GM21423 (cell line): ENCODE results near the gene TMC8.
"Not testable (repeated sequence)": the region's sequence is repeated elsewhere in the genome, so short reads cannot be mapped to it uniquely, and the experiment has no call there.

Experiments used
- ATAC-seq: cut with Tn5 transposase; IDR thresholded peaks from one replicate; pipeline ENCODE4 v1.9.1; 2021; ENCODE audit warnings: mild to moderate bottlenecking, moderate library complexity; ENCODE audit not compliant: unreplicated experiment

Gene TMC8

DNA sequence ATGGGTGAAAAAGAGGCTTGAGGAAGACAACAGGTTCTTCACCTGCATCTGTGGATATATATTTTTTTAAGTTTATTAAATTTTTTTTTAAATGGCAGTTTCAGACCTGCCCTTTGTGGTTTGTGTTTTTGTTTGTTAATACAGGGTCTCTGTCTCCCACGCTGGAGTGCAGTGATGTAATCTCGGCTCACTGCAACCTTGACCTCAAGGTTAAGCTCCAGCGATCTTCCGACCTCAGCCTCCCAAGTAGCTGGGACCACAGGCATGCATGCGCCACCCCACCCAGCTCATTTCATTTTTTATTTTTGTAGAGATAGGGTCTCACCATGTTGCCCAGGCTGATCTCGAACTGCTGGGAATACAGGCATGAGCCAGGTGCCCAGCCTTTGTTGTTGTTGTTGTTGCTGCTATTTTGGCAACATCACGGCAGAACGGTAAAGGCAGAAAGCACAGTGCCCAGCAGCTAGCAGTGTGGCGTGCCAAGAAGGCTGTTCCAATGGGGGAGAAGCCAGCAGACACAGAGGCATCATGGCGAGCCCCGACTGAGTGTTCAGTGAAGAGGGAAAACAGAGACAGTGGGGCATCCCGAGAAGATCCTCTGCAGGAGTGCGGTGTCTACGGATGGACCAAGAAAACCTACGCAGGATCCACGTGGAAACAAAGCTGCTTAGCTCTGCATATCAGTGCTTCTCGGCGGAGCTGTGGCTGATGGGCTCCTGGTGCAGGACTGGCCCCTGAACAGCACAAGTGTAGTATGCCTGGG, 21.7 kb upstream of the TMC8 start:
- ATAC-seq: no peak

DNA sequence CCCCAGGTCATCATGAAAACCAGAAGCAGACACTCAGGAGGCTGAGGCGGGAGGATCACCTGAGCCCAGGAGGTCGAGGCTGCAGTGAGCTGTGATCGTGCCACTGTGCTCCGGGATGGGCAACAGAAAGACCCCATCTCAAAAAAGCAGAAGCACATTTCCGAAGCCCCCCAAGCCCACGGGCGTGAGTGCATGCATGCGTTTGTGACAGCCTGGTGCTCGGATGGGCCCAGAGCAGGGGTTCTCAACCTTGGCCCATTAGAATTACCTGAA, 21.1 kb upstream of the TMC8 start:
- ATAC-seq: no peak

DNA sequence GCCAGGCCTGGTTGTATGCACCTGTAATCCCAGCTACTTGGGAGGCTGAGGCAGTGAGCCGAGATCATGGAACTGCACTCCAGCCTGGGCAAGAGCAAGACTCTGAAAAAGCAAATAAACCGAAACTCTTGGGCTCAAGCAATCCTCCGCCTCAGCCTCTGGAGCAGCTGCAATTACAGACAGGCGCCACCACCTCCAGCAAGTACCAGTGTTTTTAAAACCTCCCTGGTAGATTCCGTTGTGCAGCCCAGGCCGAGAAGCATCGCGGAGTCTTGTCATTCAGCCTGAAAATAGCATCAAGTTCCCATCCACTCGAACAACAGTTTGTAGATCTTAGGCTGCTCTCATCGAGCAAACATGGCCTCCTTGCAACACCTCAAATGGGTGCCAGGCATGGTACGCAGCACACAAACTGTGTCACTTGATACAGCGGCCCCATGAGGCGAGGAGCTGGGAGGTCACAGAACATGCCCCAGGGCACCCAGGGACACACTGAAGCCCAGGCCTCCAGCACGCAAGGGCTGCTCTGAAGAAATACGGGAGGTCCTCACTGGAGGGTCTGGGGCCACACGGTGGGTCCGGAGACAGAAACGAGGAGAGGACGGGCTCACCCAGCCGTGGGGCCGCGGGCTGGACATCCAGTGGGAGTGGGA, 20.1 kb upstream of the TMC8 start:
- ATAC-seq: no peak

DNA sequence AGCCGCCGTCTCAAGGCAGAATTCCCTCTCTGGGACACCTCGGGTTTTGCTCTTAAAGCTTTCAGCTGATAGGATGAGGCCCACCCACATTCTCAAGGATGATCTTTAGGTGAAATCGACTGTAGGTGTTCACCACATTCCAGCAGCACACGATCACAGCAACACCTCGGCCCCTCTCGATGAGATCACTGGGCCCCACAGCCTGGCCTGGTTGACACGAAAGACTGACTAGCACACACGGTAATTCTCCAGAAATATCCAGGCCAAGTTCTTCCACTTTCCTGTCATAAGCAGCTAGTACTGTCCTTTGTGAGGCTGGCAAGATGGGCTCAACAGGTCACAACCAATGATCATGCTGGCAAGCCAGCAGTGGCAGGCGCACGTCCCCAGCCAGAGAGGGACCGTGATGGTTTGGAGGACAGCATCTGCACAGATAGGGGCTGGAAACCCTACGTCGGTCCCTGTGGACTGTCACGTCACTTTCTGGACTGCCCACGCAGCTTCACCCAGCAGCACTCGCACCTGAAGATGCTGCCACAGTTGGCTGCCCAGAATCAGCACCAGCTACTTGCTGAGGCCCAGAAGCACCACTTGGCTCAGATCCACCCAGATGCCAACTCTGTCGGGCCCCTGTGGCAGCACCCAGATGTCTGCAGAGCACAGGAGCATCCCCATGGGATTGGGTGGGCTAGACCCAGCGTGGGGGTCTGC, 19.4 kb upstream of the TMC8 start:
- ATAC-seq: no peak

DNA sequence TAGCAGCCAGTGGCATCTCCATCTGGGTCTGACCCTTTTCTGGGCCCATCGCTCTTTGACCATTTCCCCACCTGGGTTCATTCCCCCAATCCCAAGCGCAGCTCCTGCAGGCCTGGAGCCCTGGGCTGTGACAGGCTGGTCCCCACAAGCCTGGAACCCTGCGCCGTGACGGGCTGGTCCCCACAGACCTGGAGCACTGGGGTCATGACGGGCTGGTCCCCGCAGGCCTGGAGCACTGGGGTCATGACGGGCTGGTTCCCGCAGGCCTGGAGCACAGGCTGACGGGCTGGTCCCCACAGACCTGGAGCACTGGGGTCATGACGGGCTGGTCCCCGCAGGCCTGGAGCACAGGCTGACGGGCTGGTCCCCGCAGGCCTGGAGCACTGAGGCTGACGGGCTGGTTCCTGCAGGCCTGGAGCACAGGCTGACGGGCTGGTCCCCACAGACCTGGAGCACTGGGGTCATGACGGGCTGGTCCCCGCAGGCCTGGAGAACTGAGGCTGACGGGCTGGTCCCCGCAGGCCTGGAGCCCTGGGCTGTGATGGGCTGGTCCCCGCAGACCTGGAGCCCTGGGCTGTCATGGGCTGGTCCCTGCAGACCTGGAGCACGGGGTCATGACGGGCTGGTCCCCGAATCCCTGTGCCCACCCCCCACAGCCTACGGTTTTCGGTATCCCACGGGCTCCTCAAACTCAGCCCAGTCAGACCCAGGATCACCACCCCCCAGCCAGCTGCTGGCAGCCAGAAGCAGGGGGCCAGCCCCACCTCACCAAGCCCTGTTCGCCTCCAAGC, 18.6 kb upstream of the TMC8 start:
- no peak for ATAC-seq

GRCh38 chr17:78112518-78113471, 17.8 kb upstream of the TMC8 start:
- ATAC-seq: no peak

GRCh38 chr17:78113804-78114785, 16.5 kb upstream of the TMC8 start:
- no peak for ATAC-seq

DNA sequence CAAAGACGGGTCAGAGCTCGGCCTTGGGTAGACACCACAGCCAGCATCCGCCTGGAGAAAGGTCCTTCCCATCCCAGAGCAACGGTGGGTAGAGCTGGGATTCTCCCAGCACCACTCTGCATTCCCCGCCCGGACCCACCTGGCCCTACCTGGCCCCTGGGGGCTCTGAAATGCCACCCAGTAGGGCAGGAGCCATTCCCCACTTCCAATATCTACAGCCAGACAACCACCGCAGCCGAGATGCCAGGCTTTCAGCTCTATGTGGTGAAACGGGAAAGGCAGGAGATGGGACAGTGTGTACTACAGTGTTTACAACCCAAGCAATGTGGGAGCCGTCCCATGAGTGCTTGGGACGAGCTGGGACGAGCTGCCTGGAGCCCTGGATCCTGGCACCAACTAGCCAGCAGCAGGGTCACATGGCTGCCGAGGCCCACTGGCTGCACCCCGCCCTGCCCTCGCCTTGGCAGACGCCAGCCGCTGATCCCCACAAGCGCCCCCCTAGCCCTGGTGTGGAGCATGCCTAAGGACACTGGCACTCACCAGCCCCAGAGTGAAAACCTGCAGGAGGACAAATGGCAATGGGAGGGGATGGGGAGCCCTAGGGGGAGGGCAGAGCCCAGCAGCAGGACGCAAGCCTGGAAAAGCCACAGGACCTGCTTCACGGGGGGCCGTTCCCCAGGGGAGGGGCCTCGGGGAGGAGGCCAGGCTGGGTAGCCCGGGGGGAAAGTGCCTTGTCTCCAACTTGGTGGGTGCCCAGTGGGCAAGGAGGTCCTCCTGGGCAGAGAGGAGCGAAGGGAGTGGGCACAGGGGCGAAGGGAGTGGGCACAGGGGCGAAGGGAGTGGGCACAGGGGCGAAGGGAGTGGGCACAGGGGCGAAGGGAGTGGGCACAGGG, 15.5 kb upstream of the TMC8 start:
- ATAC-seq: no peak

DNA sequence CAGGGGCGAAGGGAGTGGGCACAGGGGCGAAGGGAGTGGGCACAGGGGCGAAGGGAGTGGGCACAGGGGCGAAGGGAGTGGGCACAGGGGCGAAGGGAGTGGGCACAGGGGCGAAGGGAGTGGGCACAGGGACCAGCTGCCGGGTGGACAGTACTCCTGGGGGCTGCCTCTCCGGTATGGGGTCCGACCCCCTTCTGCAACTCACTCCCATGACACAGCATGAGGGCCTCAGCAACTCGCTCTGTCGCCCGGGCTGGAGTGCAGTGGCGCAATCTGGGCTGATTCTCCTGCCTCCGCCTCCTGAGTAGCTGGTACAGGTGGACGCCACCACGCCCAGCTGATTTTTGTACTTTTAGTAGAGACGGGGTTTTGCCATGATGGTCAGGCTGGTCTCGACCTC, 14.8 kb upstream of the TMC8 start:
- ATAC-seq: not testable (repeated sequence)

GRCh38 chr17:78116411-78116810, 14.2 kb upstream of the TMC8 start:
- ATAC-seq: no peak

GRCh38 chr17:78117027-78117981, 13.3 kb upstream of the TMC8 start:
- no peak for ATAC-seq

GRCh38 chr17:78118801-78119241, 11.8 kb upstream of the TMC8 start:
- no peak for ATAC-seq

DNA sequence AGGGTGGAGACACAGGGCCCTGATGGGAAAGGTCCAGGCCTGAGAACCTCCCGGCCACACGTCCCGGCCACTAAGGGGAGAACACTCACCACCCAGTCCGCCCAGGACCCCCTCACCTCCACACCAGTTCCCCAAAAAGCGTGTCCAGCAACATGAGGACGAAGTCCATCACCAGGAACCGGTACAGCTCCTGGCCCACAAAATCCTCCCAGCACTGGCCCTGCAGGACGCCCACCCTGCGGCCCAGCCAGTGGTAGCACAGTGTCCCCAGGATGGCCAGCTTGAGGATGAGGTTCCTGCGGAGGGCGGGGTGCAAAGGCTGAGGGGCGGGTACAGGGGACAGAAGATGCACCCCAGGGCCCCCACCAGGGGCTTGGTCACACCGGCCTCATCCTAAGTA, 10.0 kb upstream of the TMC8 start:
- ATAC-seq: no peak

DNA sequence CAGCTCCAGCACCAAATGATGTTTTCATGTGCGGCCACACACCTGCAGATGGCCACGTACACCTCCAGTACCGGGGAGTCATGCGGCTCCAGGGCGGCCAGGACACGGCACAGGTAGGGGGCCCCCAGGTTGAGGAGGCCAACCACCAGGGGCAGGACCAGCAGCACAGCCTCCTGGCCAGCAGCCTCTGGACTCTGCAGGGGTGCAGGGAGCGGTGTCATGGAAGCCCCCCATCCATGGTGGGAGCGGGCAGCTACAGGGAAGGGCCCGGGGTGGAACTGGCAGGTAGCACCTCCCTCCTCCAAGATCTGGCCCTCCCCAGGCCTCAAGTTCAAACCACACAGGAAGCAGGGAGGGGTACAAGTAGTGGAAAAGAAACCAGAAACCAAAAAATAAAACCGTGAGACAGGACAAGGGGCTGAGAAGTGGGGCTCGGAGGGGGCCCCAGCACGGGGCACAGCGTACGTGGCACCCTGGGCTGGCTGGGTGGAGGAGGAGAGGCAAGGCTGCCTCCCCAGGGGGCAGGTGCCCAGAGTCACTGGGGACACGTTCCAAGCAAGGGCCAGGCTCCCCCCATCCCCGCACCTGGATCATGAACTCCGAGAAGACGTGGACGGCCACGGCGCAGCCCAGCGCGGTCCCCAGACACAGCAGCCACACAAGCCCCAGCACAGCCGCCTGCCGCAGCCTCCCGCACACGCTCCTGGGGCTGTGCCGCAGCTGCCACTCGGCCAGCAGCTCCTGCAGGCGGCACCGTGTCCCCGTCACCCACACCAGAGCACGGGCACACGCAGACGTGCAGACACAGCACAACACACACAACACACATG, 9.4 kb upstream of the TMC8 start:
- ATAC-seq: no peak

- no peak for ATAC-seq
These were observed 8.8 kb upstream of the TMC8 start for GRCh38 chr17:78121801-78122215.
